OCI-LY3 (cell line): ENCODE results near the gene HSBP1.

ENCODE experiments used
- H2AFZ ChIP-seq: fragments of 200-600, 300-600 bp; shearing (Covaris generic); 2 replicates; pipeline ENCODE4 v1.6.0; 2014; ENCODE audit warnings: antibody characterized with exemption, low read depth, low read length
- H3K27ac ChIP-seq: fragments of 200-600, 300-600 bp; sonication (generic); 2 replicates; pipeline ENCODE4 v1.5.1; 2014; ENCODE audit warnings: mild to moderate bottlenecking, low read length, moderate library complexity, mixed read lengths
- H3K27me3 ChIP-seq: fragments of 200-600, 300-600 bp; sonication (generic); 2 replicates; pipeline ENCODE4 v1.6.1; 2014; ENCODE audit warnings: low read depth, low read length, mixed read lengths
- H3K36me3 ChIP-seq: fragments of 200-600, 300-600 bp; sonication (generic); replicated peaks from 2 replicates; pipeline ENCODE3; 2014; ENCODE audit warnings: low read depth, low read length, mixed read lengths
- H3K4me1 ChIP-seq: fragments of 300-600, 200-600 bp; sonication (generic); 2 replicates; pipeline ENCODE4 v1.6.1; 2014; ENCODE audit warnings: low read length, mixed read lengths
- H3K4me2 ChIP-seq: fragments of 200-600, 300-600 bp; sonication (generic); 2 replicates; pipeline ENCODE4 v1.6.1; 2014; ENCODE audit warnings: low read length, mixed read lengths
- H3K4me3 ChIP-seq: fragments of 300-600, 200-600 bp; sonication (generic); 2 replicates; pipeline ENCODE4 v1.5.1; 2014; ENCODE audit warnings: antibody characterized with exemption, mild to moderate bottlenecking, low read length, moderate library complexity
- H3K79me2 ChIP-seq: fragments of 300-600, 200-600 bp; shearing (Covaris generic); 2 replicates; pipeline ENCODE4 v1.6.1; 2014; ENCODE audit warnings: mild to moderate bottlenecking, low read length, mixed read lengths
- H3K9ac ChIP-seq: fragments of 300-600, 200-600 bp; shearing (Covaris generic); 2 replicates; pipeline ENCODE4 v1.6.0; 2014; ENCODE audit warnings: mild to moderate bottlenecking, low read length, moderate library complexity
- H3K9me3 ChIP-seq: fragments of 200-600, 300-600 bp; shearing (Covaris generic); 2 replicates; pipeline ENCODE4 v1.6.1; 2014; ENCODE audit warnings: low read length, mixed read lengths; ENCODE audit not compliant: insufficient read depth
- H4K20me1 ChIP-seq: fragments of 200-600, 300-600 bp; sonication (generic); 2 replicates; pipeline ENCODE4 v1.6.1; 2016; ENCODE audit warnings: low read length, mixed read lengths; ENCODE audit not compliant: insufficient read depth
- CTCF ChIP-seq: fragments of 200-600, 300-600 bp; sonication (generic); IDR thresholded peaks from 2 replicates; pipeline ENCODE4 v1.5.1; 2014; ENCODE audit warnings: antibody characterized with exemption, low read length, low read depth
- EZH2phosphoT487 ChIP-seq: fragments of 200-600 bp; shearing (Covaris generic); IDR thresholded peaks from 2 replicates; pipeline ENCODE4 v1.6.1; 2018; ENCODE audit warnings: antibody characterized with exemption, mixed run types, low read depth

The HSBP1 gene

GRCh38 chr16:83803811-83804210 is 4.0 kb upstream of the HSBP1 start:
- H3K27ac ChIP-seq, result no peak overlapping the region
- peaks cover 32% of the 10 kb centered on the region for H3K4me1 ChIP-seq
- H3K27me3 ChIP-seq, result peaks cover 10% of the 10 kb centered on the region; the same call in 1 of the 2 replicates
- H2AFZ ChIP-seq, result no peak overlapping the region
- H3K36me3 ChIP-seq, result no peaks in the 10 kb centered on the region
- H3K9me3 ChIP-seq, result no peaks in the 10 kb centered on the region
- no peak overlapping the region for H3K4me3 ChIP-seq
- no peak overlapping the region for H3K9ac ChIP-seq
- no peak overlapping the region for H3K4me2 ChIP-seq
- H3K79me2 ChIP-seq, result peaks cover 10% of the 10 kb centered on the region
- TF ChIP-seq CTCF, result no peak
- TF ChIP-seq EZH2phosphoT487, result no peak
- 0 out of 2 replicates have a peak, but pooled peaks cover 3% of the 10 kb centered on the region for H4K20me1 ChIP-seq

- Histone ChIP-seq H3K9me3 (no peaks in the 10 kb centered on the region), H3K27ac (no peak overlapping the region), H2AFZ (no peak overlapping the region), H4K20me1 (0 out of 2 replicates have a peak, but pooled peaks cover 7% of the 10 kb centered on the region), H3K4me3 (no peak overlapping the region), H3K4me2 (no peak overlapping the region), H3K79me2 (peaks cover 15% of the 10 kb centered on the region), H3K4me1 (peaks cover 36% of the 10 kb centered on the region), H3K27me3 (peaks cover 10% of the 10 kb centered on the region; the same call in 1 of the 2 replicates), H3K9ac (no peak overlapping the region), H3K36me3 (no peaks in the 10 kb centered on the region)
- TF ChIP-seq EZH2phosphoT487 (no peak), CTCF (no peak)
Measured at GRCh38 chr16:83804366-83804765, 3.4 kb upstream of the HSBP1 start.

DNA sequence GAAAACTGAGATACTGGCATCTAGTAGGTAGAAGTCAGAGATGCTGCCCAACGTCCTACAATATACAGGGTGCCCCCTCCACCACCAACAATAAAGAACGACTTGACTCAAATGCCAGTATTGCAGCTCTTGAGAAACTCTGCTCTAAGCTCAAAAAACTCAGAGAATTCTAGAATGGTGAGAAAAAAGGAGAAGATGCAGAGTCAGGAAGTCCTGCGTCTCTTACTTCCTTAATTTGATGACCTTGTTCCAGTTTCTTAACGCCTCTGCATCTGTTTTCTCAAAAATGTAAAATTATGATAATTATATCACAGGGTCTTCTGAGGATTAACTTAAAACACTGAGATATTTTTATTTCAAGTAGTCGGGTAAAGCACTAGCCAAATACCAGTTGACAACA is 1.7 kb upstream of the HSBP1 start:
- Histone ChIP-seq H3K4me3 (no peak overlapping the region), H3K4me1 (peaks cover 36% of the 10 kb centered on the region), H3K9ac (no peak overlapping the region), H3K36me3 (peaks cover 7% of the 10 kb centered on the region), H3K27me3 (no peaks in the 10 kb centered on the region; the same call in 1 of the 2 replicates), H4K20me1 (0 out of 2 replicates have a peak, but pooled peaks cover 7% of the 10 kb centered on the region), H3K4me2 (peak overlapping the region; percentile 33), H3K79me2 (peaks cover 22% of the 10 kb centered on the region), H3K9me3 (no peaks in the 10 kb centered on the region), H3K27ac (peak overlapping the region; percentile 52), H2AFZ (no peak overlapping the region)
- TF ChIP-seq CTCF, result no peak
- no peak for TF ChIP-seq EZH2phosphoT487

GRCh38 chr16:83806731-83807130 is 1.0 kb upstream of the HSBP1 start:
- Histone ChIP-seq H3K4me2 (no peak overlapping the region), H3K9me3 (no peaks in the 10 kb centered on the region), H3K4me3 (no peak overlapping the region), H3K27me3 (no peaks in the 10 kb centered on the region; the same call in 1 of the 2 replicates), H3K36me3 (peaks cover 14% of the 10 kb centered on the region), H3K9ac (no peak overlapping the region), H2AFZ (no peak overlapping the region), H3K27ac (peak overlapping the region; percentile 52), H4K20me1 (0 out of 2 replicates have a peak, but pooled peaks cover 7% of the 10 kb centered on the region), H3K79me2 (peaks cover 22% of the 10 kb centered on the region), H3K4me1 (peaks cover 36% of the 10 kb centered on the region)
- TF ChIP-seq EZH2phosphoT487, result no peak
- TF ChIP-seq CTCF, result no peak
